ELF-1 (cell line): ENCODE measurements around the gene MPPED2.

Source experiments
- DNase-seq: peaks from one replicate; pipeline ENCODE4 v3.0.0-alpha.2; 2016; ENCODE audit warnings: low read depth, low spot score

The MPPED2 gene

DNA sequence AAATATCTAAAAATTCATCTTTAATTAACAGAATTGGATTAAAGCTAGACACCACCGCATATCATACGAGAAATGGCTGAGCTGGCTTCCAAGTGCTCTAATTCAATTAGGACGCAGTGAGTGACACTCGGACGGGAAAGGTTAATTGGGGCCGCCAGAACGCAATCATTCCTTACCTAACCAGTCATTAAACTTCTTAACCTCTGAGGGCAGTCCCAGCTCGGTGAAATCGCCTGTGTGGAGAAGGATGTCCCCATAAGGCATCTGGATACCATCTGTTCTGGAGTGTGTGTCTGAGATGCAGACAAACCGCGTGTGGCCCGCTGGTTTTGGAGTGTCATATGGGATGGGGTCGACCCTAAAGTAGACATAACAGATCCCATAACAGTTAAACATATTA lies 50.3 kb downstream of the MPPED2 start:
- no peak for DNase-seq

DNA sequence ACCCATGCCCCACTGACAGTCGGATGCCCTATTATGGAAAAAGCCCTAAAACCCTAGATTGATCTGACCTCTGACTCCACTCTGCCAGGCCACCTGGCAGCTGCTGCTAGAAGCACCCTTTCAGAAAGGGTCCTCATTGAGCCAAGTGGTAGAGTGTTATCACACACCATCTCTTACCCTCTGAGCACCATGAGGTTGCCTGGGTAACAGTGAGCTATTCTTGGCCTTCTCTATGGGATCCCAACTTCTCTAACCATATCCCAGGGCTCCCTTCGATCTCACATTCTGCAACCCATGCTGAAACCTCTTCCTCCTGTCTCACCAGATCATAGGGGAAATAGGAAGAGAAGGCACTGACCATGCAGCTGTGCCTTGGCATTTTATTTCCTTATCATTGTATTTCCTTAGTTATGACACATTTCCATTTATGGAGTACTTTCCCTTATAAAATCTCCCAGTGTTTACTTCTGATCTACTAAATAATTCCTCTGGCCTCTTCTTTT lies 52.7 kb downstream of the MPPED2 start:
- no peak for DNase-seq

DNA sequence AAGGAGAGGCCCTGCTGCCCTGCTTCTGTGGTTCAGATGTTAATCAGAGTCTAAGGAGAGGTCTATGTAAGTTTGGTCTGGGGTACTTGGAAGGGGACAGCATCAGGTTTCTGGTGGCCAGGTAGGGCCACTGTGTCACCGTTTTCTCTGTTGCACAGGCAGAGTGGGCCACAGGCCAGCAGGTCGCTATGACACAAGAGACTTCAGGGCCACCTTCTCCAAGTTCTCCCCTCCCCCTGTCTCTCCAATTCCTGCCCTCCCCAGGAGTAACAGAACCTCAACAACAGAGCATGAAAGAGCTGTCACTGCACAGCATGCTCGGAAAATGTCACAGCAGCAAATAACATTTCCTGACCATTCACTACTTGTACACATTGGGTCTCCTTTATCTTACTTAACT lies 58.6 kb downstream of the MPPED2 start:
- no peak for DNase-seq

DNA sequence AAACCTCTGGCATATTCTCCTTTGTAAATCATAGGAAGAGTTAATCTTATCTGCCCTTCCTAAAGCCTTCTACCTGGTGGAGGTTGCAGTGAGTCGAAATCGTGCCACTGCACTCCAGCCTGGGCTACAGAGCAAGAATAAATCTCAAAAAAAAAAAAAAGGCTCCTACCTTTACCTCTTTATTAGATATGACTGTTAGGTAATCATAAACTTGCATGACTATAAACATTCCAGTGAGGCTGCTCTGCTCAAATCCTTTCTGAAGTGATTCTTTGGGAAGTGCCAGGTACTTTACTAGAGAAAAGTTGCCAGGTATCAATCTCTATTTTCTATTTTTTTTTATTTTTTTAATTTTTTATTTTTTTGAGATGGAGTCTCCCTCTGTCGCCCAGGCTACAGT lies 59.6 kb downstream of the MPPED2 start:
- DNase-seq, result no peak

DNA sequence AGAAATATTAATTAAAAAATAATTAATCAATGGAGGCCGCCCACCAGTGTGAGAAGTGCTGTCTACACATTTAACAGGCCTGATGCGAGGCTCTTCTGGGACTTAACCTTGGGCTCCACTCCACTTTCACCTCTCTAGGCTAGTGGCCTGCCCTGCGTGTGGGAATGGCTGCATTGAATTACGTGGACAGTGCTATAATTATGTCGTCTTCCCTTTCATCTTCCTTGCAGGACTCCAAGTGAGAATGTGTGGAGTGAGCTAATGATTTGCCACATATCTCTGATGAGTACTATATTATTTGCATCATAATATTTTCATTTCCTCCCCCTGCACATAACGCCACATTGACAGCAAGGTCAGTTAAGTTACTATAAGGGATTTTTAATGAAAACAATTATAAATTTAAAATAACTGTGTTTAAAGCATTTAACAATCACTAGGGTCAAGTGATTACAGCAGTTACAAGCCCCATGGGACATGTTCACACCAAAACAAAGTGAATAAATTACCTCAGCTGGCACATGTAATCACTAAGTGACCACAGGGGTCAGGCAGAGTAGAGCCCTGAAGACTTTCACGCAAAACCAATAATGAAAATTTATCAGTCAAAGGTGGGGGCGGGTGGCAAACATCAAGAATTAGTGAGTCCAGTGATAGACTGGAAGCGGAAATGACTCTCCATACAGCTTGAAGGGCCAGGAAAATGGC lies 63.5 kb downstream of the MPPED2 start:
- DNase-seq, result no peak

DNA sequence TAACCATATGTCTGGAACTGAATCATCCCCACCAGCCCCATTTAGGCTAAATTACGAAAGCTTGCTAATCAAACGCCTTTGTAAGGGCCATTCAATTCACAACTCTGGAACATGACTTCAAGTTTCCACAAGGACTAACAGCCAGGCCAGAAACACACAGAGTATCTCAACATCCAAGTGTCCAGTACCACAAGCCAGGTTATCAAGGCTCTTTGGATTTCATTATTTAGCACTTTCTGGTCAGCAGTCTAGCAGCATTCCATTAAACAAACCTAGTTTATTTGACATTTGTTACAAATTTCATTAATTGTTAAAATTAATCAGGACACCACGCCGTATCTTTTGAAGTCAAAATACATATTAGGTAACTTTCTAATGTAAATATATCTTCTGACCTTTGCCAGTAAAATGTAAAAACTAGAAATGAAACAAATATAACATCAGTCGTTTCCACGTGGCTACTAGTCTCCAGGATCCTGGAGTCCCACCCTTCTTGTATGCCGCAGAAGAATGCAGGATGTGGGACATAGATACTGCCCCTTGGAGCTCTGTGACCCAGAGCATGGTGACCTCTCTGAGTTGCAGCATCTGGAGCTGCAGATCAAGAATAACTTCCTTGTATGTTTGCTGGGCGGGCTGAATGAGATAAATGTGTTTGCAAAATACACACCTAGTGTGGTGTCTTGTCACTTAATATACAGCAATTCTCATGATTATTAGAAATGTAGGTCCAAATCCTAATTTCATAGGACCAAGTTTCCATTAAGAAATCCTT lies 64.7 kb downstream of the MPPED2 start:
- DNase-seq, result no peak

- DNase-seq, result no peak
Measured at GRCh38 chr11:30513087-30513486, 73.1 kb downstream of the MPPED2 start.

GRCh38 chr11:30511408-30511807 lies 74.7 kb downstream of the MPPED2 start:
- no peak for DNase-seq

DNA sequence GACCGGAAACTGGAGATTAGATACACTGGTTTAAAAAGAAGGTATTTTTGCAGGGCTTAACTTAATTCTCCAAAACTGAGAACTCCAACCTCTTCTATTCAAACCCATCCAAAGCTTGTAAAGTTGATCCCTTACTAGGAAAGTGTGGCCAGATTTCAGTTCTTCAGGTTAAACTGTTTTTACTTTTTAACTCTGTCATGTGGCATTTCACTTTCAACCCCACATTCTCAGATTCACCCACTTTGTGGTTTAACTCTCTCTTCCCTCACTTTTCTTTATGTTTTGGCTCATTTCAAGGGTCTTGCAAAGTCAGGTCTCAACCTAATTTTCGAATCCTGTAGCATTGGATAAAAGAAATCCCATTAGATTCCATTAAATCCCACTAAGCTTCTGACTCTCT lies 75.4 kb downstream of the MPPED2 start:
- DNase-seq, result no peak

GRCh38 chr11:30509364-30509763 lies 76.8 kb downstream of the MPPED2 start:
- DNase-seq, result no peak

- no peak for DNase-seq
Measured at GRCh38 chr11:30508594-30508993, 77.6 kb downstream of the MPPED2 start.

DNA sequence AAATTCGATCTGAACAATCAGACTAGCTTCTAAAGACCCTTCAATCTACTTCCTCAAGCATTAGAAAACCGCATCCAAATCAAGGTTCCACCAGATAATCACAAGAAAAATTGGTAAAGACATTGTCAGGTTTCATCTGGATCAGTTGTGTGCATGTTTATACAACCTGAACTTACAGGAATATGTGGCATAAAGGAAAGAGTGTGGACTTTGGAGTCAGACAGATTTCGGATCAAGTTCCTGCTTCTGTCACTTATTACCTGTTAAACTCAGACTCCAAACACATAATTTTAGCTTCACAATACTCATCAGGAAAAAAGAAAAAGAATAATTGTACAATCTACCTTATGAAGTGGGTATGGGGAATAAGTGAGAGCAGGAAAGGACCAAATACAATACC lies 80.5 kb downstream of the MPPED2 start:
- no peak for DNase-seq

GRCh38 chr11:30504468-30504867 lies 81.7 kb downstream of the MPPED2 start:
- no peak for DNase-seq

GRCh38 chr11:30503156-30503555 lies 83.0 kb downstream of the MPPED2 start:
- DNase-seq, result no peak

DNA sequence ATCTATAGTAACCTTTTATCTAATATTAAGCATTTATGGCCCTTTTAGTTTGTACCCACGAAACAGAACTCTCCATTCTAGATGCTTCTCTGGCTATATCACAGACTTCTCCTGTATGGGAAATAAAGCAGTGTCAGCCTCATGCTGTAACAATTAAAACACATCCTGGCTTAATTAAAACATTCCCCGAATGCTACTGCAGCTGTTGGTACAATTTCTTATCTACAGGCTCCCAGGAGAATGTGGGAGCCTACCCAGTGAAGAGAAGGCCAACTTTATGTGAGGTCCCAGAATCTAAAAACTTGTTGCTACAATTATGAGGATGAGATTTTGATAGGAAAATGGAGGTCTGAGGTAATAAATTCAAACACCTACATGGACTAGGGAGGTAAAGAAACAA lies 83.8 kb downstream of the MPPED2 start:
- DNase-seq, result no peak

- no peak for DNase-seq
Measured at GRCh38 chr11:30501744-30502143, 84.4 kb downstream of the MPPED2 start.

DNA sequence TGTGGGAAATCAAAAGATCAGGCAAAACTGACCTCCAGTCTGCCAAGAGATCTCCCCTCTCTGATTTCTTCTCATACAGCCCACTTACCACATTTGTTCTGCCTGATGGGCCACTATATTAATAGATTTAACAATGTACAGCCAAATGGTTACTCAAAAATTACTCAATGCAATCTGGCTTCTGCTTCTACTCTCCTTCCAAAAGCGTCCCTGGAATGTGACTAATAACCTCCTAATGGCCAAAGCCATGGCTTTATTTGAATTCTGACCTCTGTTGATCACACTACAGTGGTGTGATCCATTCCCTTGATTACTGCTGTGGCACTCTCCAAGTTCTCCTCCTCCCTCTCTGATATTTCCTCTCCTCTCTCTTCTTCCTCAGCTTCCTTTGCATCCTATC lies 86.2 kb downstream of the MPPED2 start:
- DNase-seq, result no peak

DNA sequence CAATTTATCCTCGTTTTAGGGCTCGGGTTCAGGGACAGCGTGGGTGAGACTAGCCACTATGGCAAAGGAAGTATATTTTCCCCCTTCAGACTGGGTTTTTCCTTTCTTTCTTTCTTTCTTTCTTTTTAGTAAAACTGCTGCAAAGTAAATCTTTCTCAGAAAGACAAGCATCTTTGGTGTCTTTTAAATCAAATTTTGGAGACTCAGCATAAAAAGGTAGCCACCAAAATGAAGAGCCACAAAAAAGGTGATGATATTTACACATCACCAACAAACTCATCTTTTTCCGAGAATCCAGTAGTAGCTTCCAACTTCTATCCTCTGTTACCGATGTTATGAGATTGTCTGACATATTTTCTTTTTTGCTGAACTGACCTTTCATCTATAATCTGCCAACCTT lies 88.6 kb downstream of the MPPED2 start:
- no peak for DNase-seq

GRCh38 chr11:30496935-30497334 lies 89.2 kb downstream of the MPPED2 start:
- no peak for DNase-seq

GRCh38 chr11:30495437-30495836 lies 90.7 kb downstream of the MPPED2 start:
- no peak for DNase-seq

DNA sequence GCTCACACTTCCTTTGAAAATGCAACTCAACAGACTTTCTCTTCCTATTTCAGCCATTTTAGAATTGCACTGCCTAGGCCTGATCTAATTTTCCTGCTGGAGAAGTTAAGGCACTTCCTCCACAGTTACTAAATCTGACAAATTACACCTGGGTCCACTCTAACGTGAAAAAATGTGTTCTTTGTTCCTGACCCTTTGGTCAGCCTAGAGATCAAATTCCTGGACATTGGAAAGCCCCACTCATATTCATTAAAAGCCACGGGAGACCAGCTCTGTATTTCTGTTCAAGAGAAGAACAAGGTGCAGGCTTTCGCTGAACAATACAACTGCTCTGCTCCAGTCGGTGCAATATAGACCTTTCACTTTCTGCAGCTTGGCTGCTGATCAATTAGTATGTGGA lies 96.6 kb downstream of the MPPED2 start:
- DNase-seq, result no peak

GRCh38 chr11:30489076-30489475 lies 97.1 kb downstream of the MPPED2 start:
- no peak for DNase-seq

GRCh38 chr11:30488304-30488998 lies 97.7 kb downstream of the MPPED2 start:
- no peak for DNase-seq
